Activated CD4-positive, alpha-beta T cell treated with anti-CD3 and anti-CD28 coated beads for 36 hours (primary cell): ENCODE data around the gene THOC1. TPM values are rescaled to one million over a fixed set of nuclear protein-coding genes. Genes with fewer than 3 reads are reported as not detected.
"Not testable (repeated sequence)": the region's sequence is repeated elsewhere in the genome, so short reads cannot be mapped to it uniquely, and the experiment has no call there.

Experiments
- ATAC-seq: fragments of 200-7000 bp; cut with Tn5 transposase; one replicate; pipeline ENCODE4 v1.10.0; 2021; ENCODE audit warnings: mild to moderate bottlenecking, moderate library complexity
- CTCF ChIA-PET: fragments of 350-600 bp; sonication (Branson Sonifier 250); formaldehyde crosslinking; loops from one replicate; lab custom pipeline; 2021; ENCODE audit warnings: antibody characterized with exemption; lab: Charles Lee
- POLR2A ChIA-PET: fragments of 350-600 bp; sonication (Branson Sonifier 250); formaldehyde crosslinking; loops from one replicate; lab custom pipeline; 2021; ENCODE audit warnings: antibody characterized with exemption, inconsistent platforms; lab: Charles Lee
- DNase-seq: peaks from one replicate; pipeline ENCODE4 v3.0.0-alpha.2; 2020
- H3K27ac Mint-ChIP-seq: one replicate; pipeline ENCODE4 v1.8.0; 2021; ENCODE audit warnings: mixed read lengths
- H3K27me3 Mint-ChIP-seq: one replicate; pipeline ENCODE4 v1.8.0; 2021; ENCODE audit warnings: mixed read lengths
- H3K36me3 Mint-ChIP-seq: one replicate; pipeline ENCODE4 v1.8.0; 2021; ENCODE audit warnings: low read depth, mixed read lengths
- H3K4me1 Mint-ChIP-seq: one replicate; pipeline ENCODE4 v1.8.0; 2021; ENCODE audit warnings: mixed read lengths
- H3K4me3 Mint-ChIP-seq: one replicate; pipeline ENCODE4 v1.8.0; 2021; ENCODE audit warnings: mild to moderate bottlenecking, moderate library complexity, mixed read lengths
- H3K9me3 Mint-ChIP-seq: one replicate; pipeline ENCODE4 v1.8.0; 2021; ENCODE audit warnings: low read depth, mixed read lengths
- intact Hi-C, 2 experiments: fragments of 100-400 bp; cut with DNase I in 1 of 2; cut with micrococcal nuclease in 1 of 2; formaldehyde crosslinking; loops; one replicate each; pipeline versions ENCODE4 v1.14.2 to v1.15.1; 2022 to 2024; cut with DNase I, micrococcal nuclease
- total RNA-seq, 2 experiments: library from RNA; stranded (reverse); gene quantifications; one replicate each; pipeline ENCODE4 v1.2.3, GENCODE V29; 2021

THOC1 gene
- total RNA-seq, 2 experiments from 2014 or later, result 62.1 to 64.6 TPM

DNA sequence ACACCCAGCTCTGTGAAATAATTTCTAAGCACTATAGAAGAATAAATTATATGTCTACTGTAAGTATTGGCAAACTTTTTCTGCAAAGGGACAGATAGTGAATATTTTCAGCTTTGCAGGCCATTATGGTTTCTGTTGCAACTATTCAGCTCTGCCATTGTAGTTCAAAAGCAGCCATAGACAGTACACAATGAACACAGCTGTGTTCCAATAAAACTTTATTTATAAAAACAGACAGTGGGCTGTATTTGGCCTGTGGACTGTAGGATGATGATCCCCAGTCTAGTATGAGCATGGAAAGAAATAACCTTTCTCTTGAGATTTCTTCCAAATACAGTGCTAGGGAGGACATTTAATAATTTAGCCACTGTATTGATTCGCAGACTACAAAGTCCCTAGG is 35.2 kb upstream of the THOC1 start:
- Mint-ChIP-seq H3K36me3 (no peaks in the 10 kb centered on the region), H3K4me1 (no peaks in the 10 kb centered on the region), H3K9me3 (no peaks in the 10 kb centered on the region), H3K27me3 (peaks cover 8% of the 10 kb centered on the region), H3K4me3 (no peak overlapping the region), H3K27ac (no peak overlapping the region)
- DNase-seq, result no peak
- no peak for ATAC-seq
- intact Hi-C loops, result no loop called here
- CTCF ChIA-PET, result interaction anchor here (1.0 to 1.1 kb wide), 2 partner anchors 35 to 388 kb away, joined by 3 to 4 read pairs; partner anchors contain the start of gene THOC1
- POLR2A ChIA-PET, result no interaction called here

DNA sequence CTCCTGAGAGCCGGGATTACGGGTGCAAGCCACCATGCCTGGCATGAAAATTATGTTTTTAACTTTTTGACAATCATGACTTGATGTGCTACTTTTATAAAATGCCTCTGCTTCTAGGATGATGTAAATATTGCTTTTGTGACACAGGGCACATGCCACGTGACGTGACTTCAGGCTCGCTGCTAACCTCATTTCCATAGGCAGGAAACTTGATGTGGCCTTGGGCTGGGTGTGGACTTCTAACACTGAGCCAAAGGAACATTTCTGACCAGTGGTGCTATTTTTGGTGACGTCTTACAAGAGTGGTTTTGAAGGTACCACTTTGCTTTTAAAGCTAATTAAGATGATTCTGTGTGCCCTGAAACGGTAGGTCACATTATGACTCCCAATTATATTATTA is 34.2 kb upstream of the THOC1 start:
- Mint-ChIP-seq H3K9me3 (no peaks in the 10 kb centered on the region), H3K4me1 (no peaks in the 10 kb centered on the region), H3K4me3 (no peak overlapping the region), H3K36me3 (no peaks in the 10 kb centered on the region), H3K27ac (no peak overlapping the region), H3K27me3 (peaks cover 6% of the 10 kb centered on the region)
- CTCF ChIA-PET, result no interaction called here
- DNase-seq (no peak), ATAC-seq (no peak)
- POLR2A ChIA-PET, result no interaction called here
- intact Hi-C loops, result no loop called here

DNA sequence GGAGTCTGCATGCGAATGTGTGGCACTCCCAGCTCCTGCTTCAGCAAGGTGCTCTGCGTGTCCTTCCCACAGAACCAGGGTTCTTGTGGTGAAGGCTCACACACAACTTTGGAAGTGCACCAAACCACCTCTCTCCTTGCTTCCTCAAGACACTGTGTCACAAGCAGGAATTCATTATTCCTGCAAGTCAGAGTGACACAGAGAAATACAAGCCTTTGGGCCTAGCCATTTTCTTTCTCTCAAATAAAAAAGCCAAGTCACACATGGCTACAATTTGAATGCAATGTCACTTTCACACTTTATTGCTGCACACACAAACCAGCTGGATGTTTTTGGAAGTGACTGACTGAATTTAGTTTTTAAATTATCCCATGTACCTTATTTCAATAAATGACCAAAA is 30.1 kb upstream of the THOC1 start:
- ATAC-seq (no peak), DNase-seq (no peak)
- Mint-ChIP-seq H3K4me1 (no peaks in the 10 kb centered on the region), H3K27ac (no peak overlapping the region), H3K27me3 (peaks cover 3% of the 10 kb centered on the region), H3K36me3 (no peaks in the 10 kb centered on the region), H3K4me3 (no peak overlapping the region), H3K9me3 (peaks cover 3% of the 10 kb centered on the region)
- POLR2A ChIA-PET, result no interaction called here
- intact Hi-C loops, result no loop called here
- CTCF ChIA-PET, result no interaction called here

DNA sequence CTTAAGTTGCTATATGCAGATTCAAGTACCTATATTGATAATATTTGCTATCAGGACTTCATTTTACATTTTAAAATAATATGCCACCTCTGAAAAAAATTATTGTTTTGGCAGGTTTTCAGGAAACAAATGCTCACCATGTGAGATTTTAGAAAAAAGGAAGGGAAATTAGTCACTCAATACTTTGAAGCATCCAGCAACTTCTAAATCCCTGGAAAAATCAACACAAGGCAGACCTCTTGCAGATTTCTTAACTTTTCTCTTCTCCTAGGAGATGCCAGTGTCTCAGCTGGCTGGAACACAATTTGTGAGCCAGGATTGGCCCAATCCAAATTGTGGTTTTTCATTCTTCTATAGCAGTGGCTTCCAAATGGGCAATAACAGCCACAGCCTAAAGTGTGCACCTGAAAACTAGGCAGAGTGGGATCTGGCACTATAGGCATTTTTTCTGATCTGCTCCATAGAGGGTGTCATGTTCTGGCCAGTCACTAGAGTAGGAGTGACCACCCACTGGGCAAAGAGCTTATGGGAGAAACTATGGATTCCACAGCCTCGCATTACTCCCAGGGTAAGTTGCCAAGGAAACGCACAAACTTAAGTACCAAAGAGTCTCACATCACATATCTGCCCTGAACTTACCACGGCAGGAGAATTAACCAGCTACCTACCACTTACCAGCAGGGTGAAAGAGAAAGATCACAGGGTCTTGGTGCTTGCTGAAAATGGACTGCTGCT is 28.1 kb upstream of the THOC1 start:
- DNase-seq (no peak), ATAC-seq (no peak)
- H3K27me3 Mint-ChIP-seq, result peaks cover 8% of the 10 kb centered on the region
- ChIA-PET CTCF (interaction anchor here (0.6 kb wide), 1 partner anchor 329 kb away, joined by 3 read pairs; no protein-coding TSS in a partner anchor), POLR2A (no interaction called here)
- no peaks in the 10 kb centered on the region for H3K36me3 Mint-ChIP-seq
- H3K9me3 Mint-ChIP-seq, result peaks cover 3% of the 10 kb centered on the region
- no peak overlapping the region for H3K4me3 Mint-ChIP-seq
- no peaks in the 10 kb centered on the region for H3K4me1 Mint-ChIP-seq
- no peak overlapping the region for H3K27ac Mint-ChIP-seq
- intact Hi-C loops, result no loop called here

DNA sequence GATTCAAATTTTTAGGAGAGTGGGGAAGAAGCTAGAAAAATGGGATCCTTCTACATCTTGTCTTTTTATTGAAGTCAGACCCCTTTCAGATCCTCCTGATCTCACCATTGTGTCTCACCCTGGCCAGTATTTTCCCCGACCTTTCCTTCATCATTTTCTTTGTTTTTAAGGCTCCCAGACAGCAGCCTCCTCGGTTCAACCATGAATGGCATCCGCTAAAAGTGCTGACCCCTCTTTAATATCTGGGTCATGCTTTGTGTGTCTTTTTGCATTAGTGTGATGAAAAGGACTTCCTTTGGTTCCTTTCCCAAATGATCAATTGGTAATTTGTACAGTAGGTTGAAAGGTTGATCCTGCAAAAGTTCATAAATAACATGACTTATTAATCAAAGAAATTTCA is 26.7 kb upstream of the THOC1 start:
- ATAC-seq (no peak), DNase-seq (no peak)
- no peak overlapping the region for H3K4me3 Mint-ChIP-seq
- ChIA-PET CTCF (no interaction called here), POLR2A (no interaction called here)
- no peaks in the 10 kb centered on the region for H3K36me3 Mint-ChIP-seq
- intact Hi-C loops, result no loop called here
- H3K27ac Mint-ChIP-seq, result no peak overlapping the region
- H3K27me3 Mint-ChIP-seq, result peaks cover 9% of the 10 kb centered on the region
- H3K9me3 Mint-ChIP-seq, result peaks cover 3% of the 10 kb centered on the region
- no peaks in the 10 kb centered on the region for H3K4me1 Mint-ChIP-seq

DNA sequence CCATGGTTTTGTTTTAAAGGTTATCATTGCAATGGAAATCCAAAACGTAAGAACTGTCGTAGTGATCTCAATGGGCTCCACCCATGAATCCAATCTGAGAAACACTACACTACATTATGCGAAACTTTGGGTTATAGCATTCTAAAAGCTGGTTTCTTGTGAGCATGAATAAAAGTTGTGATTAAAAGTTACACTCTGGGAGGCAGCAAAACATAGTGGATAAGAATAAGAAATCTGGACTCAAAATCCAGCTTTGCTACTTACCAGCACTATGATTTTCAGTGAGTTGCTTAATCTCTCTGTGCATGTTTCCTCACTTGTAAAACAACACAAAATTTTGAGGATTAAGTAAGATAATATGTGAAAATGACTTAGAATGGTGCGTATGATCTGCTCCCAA is 25.7 kb upstream of the THOC1 start:
- no peak for ATAC-seq
- POLR2A ChIA-PET, result no interaction called here
- no peaks in the 10 kb centered on the region for H3K4me1 Mint-ChIP-seq
- no peak overlapping the region for H3K4me3 Mint-ChIP-seq
- peaks cover 3% of the 10 kb centered on the region for H3K9me3 Mint-ChIP-seq
- H3K27ac Mint-ChIP-seq, result no peak overlapping the region
- peaks cover 10% of the 10 kb centered on the region for H3K27me3 Mint-ChIP-seq
- CTCF ChIA-PET, result no interaction called here
- no peaks in the 10 kb centered on the region for H3K36me3 Mint-ChIP-seq
- intact Hi-C loops, result no loop called here
- no peak for DNase-seq

DNA sequence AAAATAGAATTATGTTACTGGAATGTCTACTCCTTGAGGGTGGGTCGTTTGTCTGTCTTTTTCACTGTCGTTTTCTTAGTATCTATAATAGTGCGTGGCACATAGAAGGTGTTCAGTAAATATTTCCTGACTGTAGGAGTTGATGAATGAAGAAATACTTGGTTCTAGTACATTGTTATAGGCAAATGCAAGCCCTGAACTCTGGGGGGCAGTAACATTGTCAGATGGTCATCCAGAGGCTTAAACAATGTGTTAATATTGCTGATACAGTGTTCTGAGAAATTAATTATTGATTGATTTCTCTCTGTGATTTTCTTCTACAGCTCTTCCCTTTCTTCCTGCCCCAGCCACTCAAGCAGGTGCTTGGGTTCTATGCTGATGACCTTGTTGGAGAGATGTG is 24.4 kb upstream of the THOC1 start:
- DNase-seq (no peak), ATAC-seq (no peak)
- H3K27me3 Mint-ChIP-seq, result peaks cover 13% of the 10 kb centered on the region
- no peak overlapping the region for H3K27ac Mint-ChIP-seq
- H3K36me3 Mint-ChIP-seq, result no peaks in the 10 kb centered on the region
- intact Hi-C loops, result no loop called here
- ChIA-PET CTCF (interaction anchor here (0.8 to 0.9 kb wide), 2 partner anchors 14 to 20 kb away, joined by 3 read pairs; no protein-coding TSS in a partner anchor), POLR2A (no interaction called here)
- no peak overlapping the region for H3K4me3 Mint-ChIP-seq
- peaks cover 3% of the 10 kb centered on the region for H3K9me3 Mint-ChIP-seq
- H3K4me1 Mint-ChIP-seq, result no peaks in the 10 kb centered on the region

DNA sequence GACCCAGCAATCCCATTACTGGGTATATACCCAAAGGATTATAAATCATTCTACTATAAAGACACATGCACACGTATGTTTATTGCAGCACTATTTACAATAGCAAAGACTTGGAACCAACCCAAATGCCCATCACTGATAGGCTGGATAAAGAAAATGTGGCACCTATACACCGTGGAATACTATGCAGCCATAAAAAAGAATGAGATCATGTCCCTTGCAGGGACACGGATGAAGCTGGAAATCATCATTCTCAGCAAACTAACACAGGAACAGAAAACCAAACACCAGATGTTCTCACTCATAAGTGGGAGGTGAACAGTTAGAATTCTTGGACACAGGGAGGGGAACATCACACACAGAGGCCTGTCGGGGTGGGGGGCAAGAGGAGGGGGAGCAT is 22.1 kb upstream of the THOC1 start:
- H3K27ac Mint-ChIP-seq, ATAC-seq, H3K9me3 Mint-ChIP-seq, H3K36me3 Mint-ChIP-seq, DNase-seq, H3K4me3 Mint-ChIP-seq, CTCF ChIA-PET, POLR2A ChIA-PET, H3K4me1 Mint-ChIP-seq: not testable (repeated sequence)
- intact Hi-C loops, result loop anchor here in 1 of 2 experiments (5.0 kb wide), 1 partner anchor 327 kb away; no protein-coding TSS in a partner anchor
- H3K27me3 Mint-ChIP-seq, result peaks cover 19% of the 10 kb centered on the region

DNA sequence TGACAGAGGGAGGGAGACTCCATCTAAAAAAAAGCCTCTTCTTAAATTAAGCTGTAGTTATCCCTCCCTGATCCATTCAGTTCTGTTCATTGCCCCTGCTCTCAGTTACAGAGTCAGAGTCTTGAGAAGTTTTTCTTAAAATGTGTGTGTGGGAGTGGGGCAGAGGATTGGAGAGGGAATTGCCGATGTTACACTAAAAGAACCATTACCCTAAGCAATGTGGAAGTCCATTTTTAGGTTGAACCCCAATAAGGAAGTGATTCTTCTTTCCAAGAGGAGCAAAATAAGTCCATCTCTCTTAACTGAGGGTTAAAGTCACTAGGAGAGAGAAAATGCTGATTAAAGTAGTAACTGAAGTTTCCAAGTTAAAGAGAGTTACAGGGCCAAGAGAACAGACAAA is 21.2 kb upstream of the THOC1 start:
- no peaks in the 10 kb centered on the region for H3K9me3 Mint-ChIP-seq
- ATAC-seq, result no peak
- intact Hi-C loops, result loop anchor here in 1 of 2 experiments (5.0 kb wide), 1 partner anchor 328 kb away; no protein-coding TSS in a partner anchor
- CTCF ChIA-PET, result interaction anchor here (0.8 kb wide), 1 partner anchor 57 kb away, joined by 3 read pairs; no protein-coding TSS in a partner anchor
- DNase-seq, result no peak
- POLR2A ChIA-PET, result no interaction called here
- H3K36me3 Mint-ChIP-seq, result no peaks in the 10 kb centered on the region
- H3K27ac Mint-ChIP-seq, result no peak overlapping the region
- no peak overlapping the region for H3K4me3 Mint-ChIP-seq
- H3K27me3 Mint-ChIP-seq, result peaks cover 17% of the 10 kb centered on the region
- peaks cover 3% of the 10 kb centered on the region for H3K4me1 Mint-ChIP-seq

DNA sequence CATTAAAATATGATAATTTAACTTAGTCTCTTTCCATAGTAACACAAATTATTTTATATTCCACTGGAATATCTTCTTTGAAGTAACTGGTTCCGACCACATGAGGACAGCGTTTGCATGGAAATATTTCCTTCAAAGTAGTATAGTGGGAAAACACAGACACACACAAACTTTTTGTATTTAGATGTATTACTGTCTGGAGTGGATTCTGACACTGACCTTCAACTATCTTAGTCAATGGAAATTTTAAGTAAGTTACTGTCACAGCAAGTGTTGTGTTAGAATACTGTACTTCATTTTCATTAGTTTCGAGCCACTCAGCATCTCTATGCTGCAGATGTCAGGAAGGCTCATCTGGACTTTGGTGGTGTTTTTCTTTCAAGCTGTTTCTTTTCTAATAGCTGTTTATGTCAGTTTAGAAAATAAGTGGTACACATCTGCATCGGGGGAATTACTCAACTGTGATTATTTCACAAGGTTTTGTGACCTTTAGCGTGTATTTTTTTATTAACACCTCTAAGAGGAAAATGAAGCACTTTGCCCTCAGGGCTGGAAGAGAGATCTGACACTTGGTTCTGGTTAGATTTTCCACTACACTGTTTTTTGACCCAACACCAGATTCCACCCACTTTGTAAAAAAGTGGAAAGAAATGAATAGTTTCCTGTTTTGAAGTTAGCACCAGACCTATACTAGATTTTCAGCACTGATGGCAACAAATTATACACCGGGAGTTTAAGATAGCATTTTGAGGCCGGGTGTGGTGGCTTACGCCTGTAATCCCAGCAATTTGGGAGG is 18.9 kb upstream of the THOC1 start:
- ChIA-PET CTCF (no interaction called here), POLR2A (no interaction called here)
- intact Hi-C loops, result loop anchor here in 1 of 2 experiments (5.0 kb wide), 1 partner anchor 331 kb away; no protein-coding TSS in a partner anchor
- Mint-ChIP-seq H3K27me3 (peaks cover 17% of the 10 kb centered on the region), H3K4me3 (no peak overlapping the region), H3K27ac (no peak overlapping the region), H3K9me3 (no peaks in the 10 kb centered on the region), H3K4me1 (peaks cover 3% of the 10 kb centered on the region), H3K36me3 (no peaks in the 10 kb centered on the region)
- ATAC-seq (no peak), DNase-seq (no peak)

DNA sequence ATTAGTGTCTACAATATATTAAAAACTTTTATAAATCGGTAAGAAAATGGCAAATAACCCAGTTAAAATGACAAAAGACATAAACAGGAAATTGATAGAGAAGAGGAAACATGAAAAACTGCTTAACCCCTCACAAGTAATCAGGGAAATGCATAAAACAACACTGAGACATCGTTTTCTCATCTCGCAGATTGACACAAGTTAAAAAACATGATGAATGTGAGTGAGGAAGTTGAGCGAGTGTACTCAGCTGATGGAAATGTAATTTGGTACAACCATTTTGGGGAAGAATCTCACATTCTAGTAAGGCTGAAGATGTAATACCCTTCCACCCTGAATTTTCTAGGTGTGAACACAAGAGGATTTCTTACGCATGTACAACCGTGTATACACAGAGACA is 18.0 kb upstream of the THOC1 start:
- DNase-seq (no peak), ATAC-seq (no peak)
- ChIA-PET CTCF (no interaction called here), POLR2A (no interaction called here)
- Mint-ChIP-seq H3K4me3 (no peak overlapping the region), H3K4me1 (peaks cover 3% of the 10 kb centered on the region), H3K36me3 (no peaks in the 10 kb centered on the region), H3K9me3 (no peaks in the 10 kb centered on the region), H3K27me3 (peaks cover 18% of the 10 kb centered on the region), H3K27ac (no peak overlapping the region)
- intact Hi-C loops, result loop anchor here in 1 of 2 experiments (5.0 kb wide), 1 partner anchor 331 kb away; no protein-coding TSS in a partner anchor
